ENCODE data around the gene AP1B1. TPM values are rescaled to one million over a fixed set of nuclear protein-coding genes. Genes with fewer than 3 reads are reported as not detected.

The AP1B1 gene
- total RNA-seq, 1 donor: 37.3 TPM

DNA sequence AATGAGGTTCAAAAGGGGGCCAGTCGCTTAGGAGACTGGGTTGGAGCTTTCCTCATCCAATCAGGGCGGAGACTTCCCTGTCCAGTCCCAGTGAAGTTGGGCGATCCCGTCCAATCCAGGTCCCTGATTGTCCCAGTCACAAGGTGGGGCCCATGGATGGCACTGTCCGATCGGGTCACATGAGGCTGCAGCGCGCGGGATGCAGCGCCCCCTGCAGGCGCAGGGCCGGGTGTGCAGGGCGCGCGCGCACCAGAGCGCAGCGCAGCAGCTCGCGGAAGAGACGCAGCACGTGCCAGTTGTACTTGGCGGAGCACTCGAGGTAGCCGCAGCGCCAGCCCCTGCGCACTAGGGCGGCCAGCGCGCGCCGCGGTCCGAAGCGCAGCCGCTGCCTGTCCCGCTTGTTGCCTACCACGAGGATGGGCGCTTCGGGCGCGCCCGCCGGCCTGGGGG lies 75.2 kb downstream of the AP1B1 start:
- Histone ChIP-seq H2AFZ (ENCODE audit: low read length) (no peak overlapping the region), H3K27me3 (ENCODE audit: insufficient read depth, low read length) (peaks cover 41% of the 10 kb centered on the region), H3K27ac (ENCODE audit: low read depth, low read length) (no peak overlapping the region), H3K9me3 (ENCODE audit: low read depth, low read length) (no peaks in the 10 kb centered on the region), H3K79me2 (ENCODE audit: insufficient read depth, low read length) (peaks cover 22% of the 10 kb centered on the region), H3K4me1 (ENCODE audit: insufficient read depth, low read length) (peaks cover 28% of the 10 kb centered on the region), H3K4me3 (ENCODE audit: insufficient read depth, low read length) (no peak overlapping the region), H3K36me3 (ENCODE audit: insufficient read depth, low read length) (no peaks in the 10 kb centered on the region), H4K20me1 (ENCODE audit: insufficient read depth, low read length) (peaks cover 18% of the 10 kb centered on the region), H3K4me2 (ENCODE audit: insufficient read depth, low read length) (no peak overlapping the region)
- TF ChIP-seq, protein P1, sequence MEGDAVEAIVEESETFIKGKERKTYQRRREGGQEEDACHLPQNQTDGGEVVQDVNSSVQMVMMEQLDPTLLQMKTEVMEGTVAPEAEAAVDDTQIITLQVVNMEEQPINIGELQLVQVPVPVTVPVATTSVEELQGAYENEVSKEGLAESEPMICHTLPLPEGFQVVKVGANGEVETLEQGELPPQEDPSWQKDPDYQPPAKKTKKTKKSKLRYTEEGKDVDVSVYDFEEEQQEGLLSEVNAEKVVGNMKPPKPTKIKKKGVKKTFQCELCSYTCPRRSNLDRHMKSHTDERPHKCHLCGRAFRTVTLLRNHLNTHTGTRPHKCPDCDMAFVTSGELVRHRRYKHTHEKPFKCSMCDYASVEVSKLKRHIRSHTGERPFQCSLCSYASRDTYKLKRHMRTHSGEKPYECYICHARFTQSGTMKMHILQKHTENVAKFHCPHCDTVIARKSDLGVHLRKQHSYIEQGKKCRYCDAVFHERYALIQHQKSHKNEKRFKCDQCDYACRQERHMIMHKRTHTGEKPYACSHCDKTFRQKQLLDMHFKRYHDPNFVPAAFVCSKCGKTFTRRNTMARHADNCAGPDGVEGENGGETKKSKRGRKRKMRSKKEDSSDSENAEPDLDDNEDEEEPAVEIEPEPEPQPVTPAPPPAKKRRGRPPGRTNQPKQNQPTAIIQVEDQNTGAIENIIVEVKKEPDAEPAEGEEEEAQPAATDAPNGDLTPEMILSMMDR (IDR thresholded peaks at IDR 0.05; ENCODE audit: extremely low read depth, low read depth, low read length): peak; percentile 64
- DNase-seq (ENCODE audit: insufficient read length, low spot score, missing footprints): peak; percentile 93

DNA sequence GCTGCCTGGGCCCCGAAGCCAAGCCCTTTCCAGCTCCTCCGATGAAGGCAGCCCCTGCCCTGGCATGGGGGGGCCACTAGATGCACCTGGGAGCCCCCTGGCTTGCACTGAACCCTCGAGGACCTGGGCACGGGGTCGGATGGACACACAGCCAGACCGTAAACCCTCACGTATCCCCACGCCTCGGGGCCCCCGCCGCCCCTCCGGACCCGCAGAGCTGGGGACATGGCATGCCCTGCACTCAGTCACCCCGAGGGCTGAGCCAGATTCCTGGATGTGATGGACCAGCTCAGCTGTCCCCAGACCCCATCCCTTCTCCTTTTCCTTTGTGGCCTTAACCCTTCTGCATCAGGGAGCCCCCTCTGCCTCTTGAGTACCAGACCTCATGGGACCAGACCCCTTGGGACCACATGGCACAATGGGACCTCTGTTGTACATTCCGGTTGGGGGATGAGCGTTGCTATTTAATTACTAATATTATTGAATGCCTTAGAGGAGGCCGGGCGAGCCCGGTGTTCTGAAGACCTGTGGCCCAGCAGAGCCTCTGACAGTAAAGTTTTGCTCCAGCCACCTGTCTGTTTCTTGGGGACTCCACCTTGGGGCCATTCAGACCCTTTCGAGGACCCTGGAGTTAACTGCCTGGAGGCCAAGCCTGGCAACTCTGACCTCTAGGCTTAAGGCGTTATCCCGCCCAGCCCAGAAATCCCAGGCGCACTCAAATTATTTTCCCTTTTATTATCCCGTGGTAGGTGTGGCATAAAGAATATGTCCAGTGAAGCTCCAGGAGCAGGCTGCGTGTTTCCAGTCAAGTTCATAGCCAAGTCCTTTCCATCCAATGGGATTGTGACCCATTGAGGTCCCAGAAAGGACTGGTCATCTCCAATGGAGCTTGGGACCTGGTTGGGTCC lies 75.9 kb downstream of the AP1B1 start:
- Histone ChIP-seq H3K4me1 (ENCODE audit: insufficient read depth, low read length) (peaks cover 33% of the 10 kb centered on the region), H3K27me3 (ENCODE audit: insufficient read depth, low read length) (peaks cover 41% of the 10 kb centered on the region), H3K4me3 (ENCODE audit: insufficient read depth, low read length) (no peak overlapping the region), H3K36me3 (ENCODE audit: insufficient read depth, low read length) (no peaks in the 10 kb centered on the region), H3K79me2 (ENCODE audit: insufficient read depth, low read length) (peaks cover 28% of the 10 kb centered on the region), H3K27ac (ENCODE audit: low read depth, low read length) (no peak overlapping the region), H3K4me2 (ENCODE audit: insufficient read depth, low read length) (no peak overlapping the region), H4K20me1 (ENCODE audit: insufficient read depth, low read length) (peaks cover 18% of the 10 kb centered on the region), H3K9me3 (ENCODE audit: low read depth, low read length) (no peaks in the 10 kb centered on the region), H2AFZ (ENCODE audit: low read length) (no peak overlapping the region)
- peak; percentile 84 for DNase-seq (ENCODE audit: insufficient read length, low spot score, missing footprints)
- TF ChIP-seq, protein P1 (IDR thresholded peaks at IDR 0.05; ENCODE audit: extremely low read depth, low read depth, low read length): no peak

DNA sequence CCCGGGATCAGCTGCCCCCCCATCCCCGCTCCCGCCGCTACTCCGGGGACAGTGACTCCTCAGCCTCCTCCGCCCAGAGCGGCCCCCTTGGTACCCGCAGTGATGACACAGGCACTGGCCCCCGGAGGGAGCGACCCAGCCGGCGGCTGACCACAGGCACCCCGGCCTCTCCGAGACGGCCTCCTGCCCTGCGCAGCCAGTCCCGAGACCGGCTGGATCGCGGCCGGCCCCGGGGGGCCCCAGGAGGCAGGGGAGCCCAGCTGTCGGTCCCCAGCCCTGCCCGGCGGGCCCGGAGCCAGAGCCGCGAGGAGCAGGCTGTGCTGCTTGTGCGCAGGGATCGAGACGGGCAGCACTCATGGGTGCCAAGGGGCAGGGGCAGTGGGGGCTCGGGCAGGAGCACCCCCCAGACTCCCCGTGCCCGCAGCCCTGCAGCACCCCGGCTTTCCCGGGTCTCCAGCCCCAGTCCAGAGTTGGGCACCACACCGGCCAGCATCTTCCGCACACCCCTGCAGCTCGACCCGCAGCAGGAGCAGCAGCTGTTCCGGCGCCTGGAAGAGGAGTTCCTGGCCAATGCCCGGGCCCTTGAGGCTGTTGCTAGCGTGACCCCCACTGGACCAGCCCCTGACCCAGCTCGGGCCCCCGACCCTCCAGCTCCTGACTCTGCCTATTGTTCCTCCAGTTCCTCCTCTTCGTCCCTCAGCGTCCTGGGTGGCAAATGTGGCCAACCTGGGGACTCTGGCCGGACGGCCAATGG lies 76.7 kb downstream of the AP1B1 start:
- Histone ChIP-seq H4K20me1 (ENCODE audit: insufficient read depth, low read length) (peaks cover 18% of the 10 kb centered on the region), H3K79me2 (ENCODE audit: insufficient read depth, low read length) (peaks cover 32% of the 10 kb centered on the region), H3K4me1 (ENCODE audit: insufficient read depth, low read length) (peaks cover 37% of the 10 kb centered on the region), H3K4me2 (ENCODE audit: insufficient read depth, low read length) (peak overlapping the region; percentile 78), H2AFZ (ENCODE audit: low read length) (peak overlapping the region; percentile 85), H3K36me3 (ENCODE audit: insufficient read depth, low read length) (no peaks in the 10 kb centered on the region), H3K9me3 (ENCODE audit: low read depth, low read length) (no peaks in the 10 kb centered on the region), H3K27me3 (ENCODE audit: insufficient read depth, low read length) (peaks cover 34% of the 10 kb centered on the region), H3K4me3 (ENCODE audit: insufficient read depth, low read length) (peak overlapping the region; percentile 61), H3K27ac (ENCODE audit: low read depth, low read length) (peak overlapping the region; percentile 77)
- TF ChIP-seq, protein P1 (IDR thresholded peaks at IDR 0.05; ENCODE audit: extremely low read depth, low read depth, low read length): no peak
- DNase-seq (ENCODE audit: insufficient read length, low spot score, missing footprints): peak; percentile 96

Data from osteoblast (primary cell).